Neutrophil (primary cell): ENCODE measurements around the gene SLC35B4.

Experiments
- H3K27ac ChIP-seq: fragments of 200-600 bp; sonication (generic); 2 replicates; pipeline ENCODE4 v1.5.1; 2016; ENCODE audit warnings: mild to moderate bottlenecking, moderate library complexity
- H3K27me3 ChIP-seq: fragments of 200-600 bp; sonication (generic); 2 replicates; pipeline ENCODE4 v1.6.0; 2016; ENCODE audit warnings: mild to moderate bottlenecking
- H3K36me3 ChIP-seq: fragments of 200-600 bp; sonication (generic); 2 replicates; pipeline ENCODE4 v1.5.1; 2017
- H3K4me1 ChIP-seq, 2 experiments: fragments of 200-600 bp in 1 of 2; sonication (generic) in 1 of 2; 1 replicate in 1 of 2; 2 replicates in 1 of 2; pipeline versions ENCODE4 v1.5.1 to v1.6.1; 2013 to 2016; ENCODE audit warnings: low read depth in 1 of 2, low read length in 1 of 2, mild to moderate bottlenecking in 1 of 2, moderate library complexity in 1 of 2; ENCODE audit not compliant: control insufficient read depth in 1 of 2, insufficient read depth in 1 of 2
- H3K4me3 ChIP-seq, 2 experiments: fragments of 200-600 bp in 1 of 2; sonication (generic) in 1 of 2; 1 replicate in 1 of 2; 2 replicates in 1 of 2; pipeline ENCODE4 v1.5.1; 2013 to 2016; ENCODE audit warnings: low read depth in 1 of 2, low read length in 1 of 2, mild to moderate bottlenecking in 1 of 2, moderate library complexity in 1 of 2
- H3K9me3 ChIP-seq: fragments of 200-600 bp; sonication (generic); 2 replicates; pipeline ENCODE4 v1.5.1; 2016
- TF ChIP-seq, protein P1 (sequence below): fragments of 200-600 bp; sonication (generic); IDR thresholded peaks from 2 replicates; pipeline ENCODE4 v1.5.1; 2016; ENCODE audit warnings: antibody characterized with exemption

The SLC35B4 gene

DNA sequence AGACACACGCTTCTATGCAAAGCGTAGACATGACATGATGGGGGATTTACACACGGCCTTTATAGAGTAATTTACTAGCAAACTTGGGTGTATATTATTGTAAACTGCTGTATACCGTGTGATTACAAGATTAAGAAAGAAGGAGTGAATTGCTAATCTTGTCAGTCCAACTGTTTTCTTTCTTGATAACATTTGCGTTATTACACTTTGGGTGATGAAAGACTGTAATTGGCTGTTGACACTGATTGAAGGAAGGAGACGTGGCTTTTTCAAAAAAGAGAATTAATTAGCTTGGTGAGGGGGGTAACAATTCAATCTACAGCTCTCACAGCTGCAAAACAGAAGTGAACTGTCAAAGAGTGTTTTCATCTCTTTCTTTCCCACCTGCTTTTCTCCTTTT lies 32.7 kb downstream of the SLC35B4 start:
- H3K27me3 ChIP-seq, result no peaks in the 10 kb centered on the region
- TF ChIP-seq, protein P1, sequence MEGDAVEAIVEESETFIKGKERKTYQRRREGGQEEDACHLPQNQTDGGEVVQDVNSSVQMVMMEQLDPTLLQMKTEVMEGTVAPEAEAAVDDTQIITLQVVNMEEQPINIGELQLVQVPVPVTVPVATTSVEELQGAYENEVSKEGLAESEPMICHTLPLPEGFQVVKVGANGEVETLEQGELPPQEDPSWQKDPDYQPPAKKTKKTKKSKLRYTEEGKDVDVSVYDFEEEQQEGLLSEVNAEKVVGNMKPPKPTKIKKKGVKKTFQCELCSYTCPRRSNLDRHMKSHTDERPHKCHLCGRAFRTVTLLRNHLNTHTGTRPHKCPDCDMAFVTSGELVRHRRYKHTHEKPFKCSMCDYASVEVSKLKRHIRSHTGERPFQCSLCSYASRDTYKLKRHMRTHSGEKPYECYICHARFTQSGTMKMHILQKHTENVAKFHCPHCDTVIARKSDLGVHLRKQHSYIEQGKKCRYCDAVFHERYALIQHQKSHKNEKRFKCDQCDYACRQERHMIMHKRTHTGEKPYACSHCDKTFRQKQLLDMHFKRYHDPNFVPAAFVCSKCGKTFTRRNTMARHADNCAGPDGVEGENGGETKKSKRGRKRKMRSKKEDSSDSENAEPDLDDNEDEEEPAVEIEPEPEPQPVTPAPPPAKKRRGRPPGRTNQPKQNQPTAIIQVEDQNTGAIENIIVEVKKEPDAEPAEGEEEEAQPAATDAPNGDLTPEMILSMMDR, result no peak
- H3K4me3 ChIP-seq, result no peak overlapping the region
- no peak overlapping the region for H3K27ac ChIP-seq
- H3K4me1 ChIP-seq, result no peaks in the 10 kb centered on the region
- H3K36me3 ChIP-seq, result no peaks in the 10 kb centered on the region
- H3K9me3 ChIP-seq, result no peaks in the 10 kb centered on the region

DNA sequence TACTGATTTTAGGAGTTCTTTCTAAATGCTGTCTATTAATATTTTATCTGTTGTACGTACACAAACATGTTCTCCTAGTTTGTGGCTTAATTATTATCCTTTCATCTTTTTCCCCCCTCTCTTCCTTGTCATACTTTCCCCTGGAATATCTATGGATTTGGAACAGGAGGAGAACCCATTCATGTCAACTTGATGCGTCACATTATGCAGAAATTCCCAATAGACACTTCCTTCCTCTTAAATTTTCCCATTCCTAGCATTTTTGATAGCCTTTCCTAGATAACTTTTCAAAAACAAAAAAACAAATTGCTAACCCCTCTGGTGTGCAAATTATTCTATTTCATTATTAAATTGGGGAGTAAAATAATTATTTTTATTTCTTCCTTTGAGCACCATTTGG lies 36.2 kb downstream of the SLC35B4 start:
- no peaks in the 10 kb centered on the region for H3K36me3 ChIP-seq
- no peaks in the 10 kb centered on the region for H3K27me3 ChIP-seq
- TF ChIP-seq, protein P1, result no peak
- H3K4me3 ChIP-seq, result no peak overlapping the region
- no peaks in the 10 kb centered on the region for H3K9me3 ChIP-seq
- H3K4me1 ChIP-seq, result no peaks in the 10 kb centered on the region
- H3K27ac ChIP-seq, result no peak overlapping the region

DNA sequence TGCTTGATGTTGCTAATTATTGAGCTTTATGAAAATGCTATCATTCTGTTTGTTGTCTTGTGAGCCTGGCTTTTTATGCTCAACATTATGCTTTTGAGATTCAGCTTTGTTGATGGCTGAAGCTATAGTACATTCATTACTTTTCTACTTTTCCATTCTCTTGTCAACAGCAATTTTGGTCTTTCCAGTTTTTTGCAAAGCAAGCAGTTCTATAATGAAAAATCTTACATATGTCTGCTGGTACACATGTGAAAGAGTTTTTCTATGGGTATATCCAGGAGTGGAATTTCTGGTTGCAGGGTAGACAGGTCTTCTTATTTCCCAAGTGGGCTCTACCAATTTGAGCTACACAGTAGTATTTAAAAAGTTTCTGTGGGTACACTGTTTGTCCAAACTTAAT lies 36.8 kb downstream of the SLC35B4 start:
- H3K4me3 ChIP-seq, result no peak overlapping the region
- no peak overlapping the region for H3K27ac ChIP-seq
- no peaks in the 10 kb centered on the region for H3K36me3 ChIP-seq
- no peaks in the 10 kb centered on the region for H3K9me3 ChIP-seq
- no peaks in the 10 kb centered on the region for H3K4me1 ChIP-seq
- H3K27me3 ChIP-seq, result no peaks in the 10 kb centered on the region
- TF ChIP-seq, protein P1, result no peak

DNA sequence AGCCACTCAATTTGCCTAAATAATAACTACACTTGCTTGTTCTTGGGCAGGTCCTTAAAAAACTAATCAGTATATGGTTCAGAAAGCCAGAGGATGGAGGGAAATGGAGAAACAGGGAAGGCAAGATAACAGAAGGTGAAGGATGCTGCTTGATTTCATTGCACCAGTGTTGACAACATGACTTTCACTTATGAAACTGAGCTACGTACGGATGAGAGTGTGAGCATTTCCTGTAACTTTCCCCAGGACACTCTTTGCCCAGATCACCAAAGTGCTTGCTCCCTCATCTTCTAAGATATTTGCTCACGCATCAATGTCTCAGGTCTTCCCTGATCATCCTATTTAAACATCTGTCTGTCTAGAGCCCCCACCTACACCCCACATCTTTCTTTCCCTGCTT lies 37.4 kb downstream of the SLC35B4 start:
- no peak overlapping the region for H3K4me3 ChIP-seq
- H3K4me1 ChIP-seq, result no peaks in the 10 kb centered on the region
- no peaks in the 10 kb centered on the region for H3K36me3 ChIP-seq
- no peaks in the 10 kb centered on the region for H3K27me3 ChIP-seq
- TF ChIP-seq, protein P1, result no peak
- H3K27ac ChIP-seq, result no peak overlapping the region
- H3K9me3 ChIP-seq, result no peaks in the 10 kb centered on the region

DNA sequence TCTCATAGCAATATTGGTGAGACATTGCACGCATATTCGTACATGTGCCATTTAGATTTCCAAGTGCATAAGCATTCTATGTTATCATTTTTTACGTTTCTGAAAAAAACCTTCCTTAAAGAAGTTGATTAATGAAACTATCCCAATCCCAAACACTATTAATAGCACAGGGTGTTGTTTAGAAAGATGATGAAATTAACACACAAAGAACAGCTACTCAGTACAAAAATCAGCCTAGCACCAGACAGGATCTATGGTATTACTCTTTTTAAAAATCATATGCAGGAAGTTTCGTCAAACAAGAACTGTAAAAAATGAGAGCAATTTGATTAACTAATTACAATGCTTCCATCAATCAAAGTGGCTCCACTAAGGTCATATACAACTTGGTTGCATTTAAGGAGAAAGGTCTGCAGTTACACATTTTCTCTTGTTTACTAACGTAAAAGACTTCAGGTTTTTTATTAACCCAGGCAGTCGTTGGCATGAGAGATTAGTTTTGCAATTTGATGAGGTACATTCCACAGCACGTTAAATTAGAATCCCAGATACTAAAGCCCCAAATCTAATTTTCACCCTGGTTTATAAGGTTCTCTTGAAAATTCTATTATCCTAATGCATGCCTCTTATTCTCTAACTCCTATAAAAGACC lies 38.1 kb downstream of the SLC35B4 start:
- Histone ChIP-seq H3K4me1 (no peaks in the 10 kb centered on the region), H3K27ac (no peak overlapping the region), H3K36me3 (no peaks in the 10 kb centered on the region), H3K9me3 (no peaks in the 10 kb centered on the region), H3K27me3 (no peaks in the 10 kb centered on the region), H3K4me3 (no peak overlapping the region)
- TF ChIP-seq, protein P1, result no peak
